ENCODE data around the gene FGGY.
A peak's percentile ranks its signal among the peaks of the same experiment; 100 is the strongest.

Gene FGGY

GRCh38 chr1:59670662-59671061, 373.8 kb downstream of the FGGY start:
- no peak for DNase-seq

GRCh38 chr1:59671066-59671952, 374.4 kb downstream of the FGGY start:
- DNase-seq = no peak

DNA sequence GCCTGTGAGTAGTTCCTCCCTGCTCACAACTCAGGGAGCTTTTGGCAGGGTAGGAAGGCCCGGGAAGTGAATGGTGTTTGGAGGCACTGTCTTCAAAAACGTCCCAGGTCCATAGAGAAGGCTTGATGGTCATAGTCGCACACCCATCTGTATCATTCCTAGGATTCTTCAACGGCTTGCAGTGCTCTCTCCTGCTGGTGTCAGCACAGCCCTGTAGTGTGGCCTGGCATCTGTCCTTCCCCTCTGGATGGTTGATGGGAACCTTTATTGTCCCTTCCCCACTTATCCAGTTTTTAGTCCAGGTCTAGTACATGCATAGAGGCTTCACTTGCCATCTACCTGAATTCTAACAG, 375.0 kb downstream of the FGGY start:
- DNase-seq = no peak

DNA sequence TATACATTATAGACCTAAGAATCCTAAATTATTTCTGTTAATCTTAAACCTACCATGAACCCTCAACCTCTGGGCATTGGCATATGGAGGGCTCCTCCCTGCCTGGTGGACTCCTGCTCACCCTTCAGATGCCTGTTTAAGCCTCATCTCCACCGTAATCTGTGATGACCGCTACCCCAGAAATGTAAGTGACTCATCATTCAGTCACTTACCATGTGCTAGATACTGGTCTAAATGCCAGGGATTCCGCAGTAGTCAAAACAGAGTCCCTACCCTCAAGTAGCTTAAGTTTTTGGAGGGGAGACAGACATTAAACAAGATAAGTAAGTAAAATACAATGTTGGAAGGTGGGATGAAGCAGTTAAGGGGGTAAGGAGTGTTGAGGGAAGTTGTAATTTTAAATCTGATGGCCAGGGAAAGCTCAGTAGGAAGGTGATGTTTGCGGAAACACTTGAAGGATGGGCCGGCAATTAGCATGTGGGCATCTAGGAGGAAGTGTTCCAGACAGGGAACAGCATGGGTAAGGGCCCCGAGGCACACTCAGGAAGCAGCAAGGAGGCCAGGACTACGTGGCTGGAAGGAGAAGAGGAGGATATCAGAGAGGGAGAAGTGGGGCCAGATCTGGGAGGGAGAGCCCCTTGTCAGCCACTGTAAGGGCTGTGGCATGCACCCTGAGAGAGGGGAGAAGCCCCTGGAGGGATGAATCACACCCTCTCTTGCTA, 376.1 kb downstream of the FGGY start:
- DNase-seq = no peak

- no peak for DNase-seq
These were observed 376.9 kb downstream of the FGGY start for GRCh38 chr1:59673573-59674450.

DNA sequence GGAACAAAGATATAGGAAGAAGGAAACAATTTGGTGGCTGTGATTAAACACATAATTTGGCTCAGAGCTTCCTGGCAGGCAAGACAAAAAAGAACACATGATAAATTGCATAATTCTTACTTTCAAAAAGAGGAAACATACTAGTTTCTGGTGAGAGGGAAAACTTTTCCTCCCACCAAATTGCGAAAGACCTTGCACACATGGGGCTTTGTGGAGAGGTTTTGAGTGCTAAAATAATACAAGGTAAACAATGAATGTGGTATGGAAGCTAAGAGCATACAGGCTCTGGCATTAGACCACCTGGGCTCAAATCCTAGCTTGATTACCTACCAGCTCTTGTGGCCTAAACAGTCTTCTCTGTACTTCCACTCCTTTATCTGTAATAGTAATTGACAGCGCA, 377.7 kb downstream of the FGGY start:
- DNase-seq = no peak

DNA sequence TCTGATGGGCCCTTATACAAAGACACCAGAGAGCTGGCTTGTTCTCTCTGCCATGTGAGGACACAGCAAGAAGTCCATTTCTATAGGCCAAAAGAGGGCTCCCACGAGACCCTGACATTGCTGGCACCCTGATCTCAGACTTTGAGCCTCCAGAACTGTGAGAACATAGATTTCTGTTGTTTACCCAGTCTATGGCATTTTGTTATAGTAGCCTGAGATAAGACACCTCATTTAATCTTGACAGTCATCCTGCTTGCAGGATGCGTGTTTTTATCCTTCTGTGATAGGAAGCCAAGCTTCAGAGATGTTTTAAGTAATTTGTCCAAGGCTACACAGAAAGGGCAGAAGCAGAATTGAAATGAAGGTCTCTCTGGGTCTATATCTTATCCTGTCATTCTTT, 379.0 kb downstream of the FGGY start:
- no peak for DNase-seq

GRCh38 chr1:59678040-59678439, 381.1 kb downstream of the FGGY start:
- no peak for DNase-seq

- peak; percentile 55 for DNase-seq
These were observed 381.8 kb downstream of the FGGY start for GRCh38 chr1:59678493-59679228.

GRCh38 chr1:59680044-59680443, 383.1 kb downstream of the FGGY start:
- no peak for DNase-seq

DNA sequence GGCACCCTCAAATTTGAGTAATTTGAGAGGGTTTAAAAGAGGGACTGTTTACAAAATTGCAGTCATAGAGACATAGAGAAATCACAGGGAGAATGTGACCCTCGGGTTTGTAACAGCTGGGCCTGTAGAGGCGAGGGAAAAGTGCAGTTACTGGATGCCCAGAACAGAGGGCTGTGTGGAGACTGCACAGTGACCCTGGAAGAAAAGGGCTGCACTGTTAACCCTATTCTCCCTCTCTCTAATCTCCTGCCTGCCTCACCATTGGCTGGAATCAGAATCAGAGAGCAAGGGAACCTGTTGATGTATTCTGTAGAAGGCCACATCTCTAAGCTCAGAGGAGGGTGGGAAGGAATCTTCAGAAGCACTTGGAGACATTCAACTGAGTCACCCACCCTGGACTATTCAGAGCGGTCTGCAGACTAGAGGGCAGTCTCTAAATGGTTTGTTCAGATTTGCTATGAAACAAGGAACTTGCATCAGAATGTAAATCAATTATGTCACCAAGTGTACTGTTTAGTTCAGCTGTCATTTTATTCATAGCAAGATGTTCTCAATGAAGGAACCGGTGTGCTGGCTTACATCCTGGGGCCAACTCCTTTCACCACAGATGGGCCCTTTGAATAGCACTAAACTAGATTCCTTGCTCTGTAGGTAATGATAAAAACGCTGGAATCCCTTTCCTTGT, 385.6 kb downstream of the FGGY start:
- no peak for DNase-seq

DNA sequence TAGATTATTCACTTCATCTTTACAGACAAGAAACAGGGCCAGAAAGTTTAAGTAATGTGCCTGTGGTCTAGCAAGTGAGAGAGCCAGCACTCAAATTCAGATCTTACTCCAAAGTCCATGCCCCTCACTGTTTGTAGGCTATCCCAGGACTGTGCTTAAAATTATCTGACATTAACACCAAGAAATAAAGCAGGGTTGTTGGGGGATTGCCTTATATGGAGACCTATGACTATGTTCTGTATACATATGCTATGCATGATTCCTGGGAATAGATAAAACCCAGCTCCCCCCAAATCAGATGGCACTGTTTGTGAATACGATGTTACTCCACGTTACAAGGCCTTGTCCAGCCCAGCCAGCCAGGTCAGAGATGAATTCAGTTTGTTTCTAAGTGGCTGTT, 386.3 kb downstream of the FGGY start:
- DNase-seq = no peak

GRCh38 chr1:59684698-59685097, 387.8 kb downstream of the FGGY start:
- DNase-seq = no peak

DNA sequence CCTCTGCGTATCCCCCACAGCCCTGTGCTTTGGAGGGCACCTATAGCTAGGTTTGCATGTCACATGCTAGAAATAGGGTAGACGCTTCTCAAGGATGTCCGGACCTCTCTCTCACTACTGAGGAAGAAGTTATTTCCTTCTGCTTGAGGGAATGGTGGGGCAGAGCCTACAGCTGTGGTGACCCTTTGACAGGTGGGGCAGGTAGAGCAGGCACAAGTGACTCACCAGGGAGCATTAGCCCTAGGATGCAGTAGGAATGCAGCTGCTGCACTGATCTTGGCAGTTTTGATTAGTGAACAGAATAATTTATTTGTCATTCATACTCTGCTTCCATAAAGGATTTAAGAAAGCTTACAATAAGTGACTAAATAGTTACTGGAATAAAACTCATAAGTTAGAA, 388.2 kb downstream of the FGGY start:
- DNase-seq = no peak

DNA sequence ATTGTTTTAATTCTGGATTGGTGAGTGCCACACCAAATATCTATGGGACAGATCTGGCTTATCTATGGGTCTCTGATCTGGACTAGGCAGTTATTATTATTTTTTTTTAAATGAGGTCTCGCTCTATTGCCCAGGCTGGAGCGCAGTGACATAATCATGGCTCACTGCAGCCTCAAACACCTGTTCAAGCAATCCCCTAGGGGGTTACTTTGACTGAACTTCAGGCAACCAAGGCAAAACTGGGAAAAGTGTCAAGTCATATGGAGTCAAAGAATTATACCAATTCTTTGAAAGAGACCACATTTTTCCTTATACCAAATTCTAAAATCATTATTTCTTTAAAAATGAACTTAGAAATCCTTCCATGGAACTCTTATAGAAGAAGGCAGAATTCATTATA, 388.8 kb downstream of the FGGY start:
- no peak for DNase-seq

- DNase-seq = no peak
These were observed 389.3 kb downstream of the FGGY start for GRCh38 chr1:59686170-59686569.

- DNase-seq = no peak
These were observed 389.7 kb downstream of the FGGY start for GRCh38 chr1:59686574-59686973.

GRCh38 chr1:59687081-59687480, 390.2 kb downstream of the FGGY start:
- no peak for DNase-seq

DNA sequence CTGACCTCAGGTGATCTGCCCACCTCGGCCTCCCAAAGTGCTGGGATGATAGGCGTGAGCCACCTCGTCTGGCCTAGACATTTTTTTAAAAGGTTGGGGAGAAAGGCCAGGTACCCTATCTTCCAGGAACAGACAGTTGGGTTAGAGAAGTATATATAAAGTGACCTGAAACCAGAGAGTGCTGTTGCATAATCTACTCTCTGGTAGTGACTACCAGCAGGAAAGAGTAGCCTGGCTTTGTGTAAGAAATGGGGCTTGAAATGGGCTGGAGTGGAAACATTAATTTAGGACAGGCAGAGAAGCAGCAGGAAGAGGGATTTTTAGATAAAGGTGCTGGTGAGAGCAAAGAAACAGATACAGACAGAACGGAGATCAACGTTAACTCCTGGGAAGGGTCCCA, 392.1 kb downstream of the FGGY start:
- DNase-seq = no peak

GRCh38 chr1:59689730-59690129, 392.8 kb downstream of the FGGY start:
- DNase-seq = no peak

DNA sequence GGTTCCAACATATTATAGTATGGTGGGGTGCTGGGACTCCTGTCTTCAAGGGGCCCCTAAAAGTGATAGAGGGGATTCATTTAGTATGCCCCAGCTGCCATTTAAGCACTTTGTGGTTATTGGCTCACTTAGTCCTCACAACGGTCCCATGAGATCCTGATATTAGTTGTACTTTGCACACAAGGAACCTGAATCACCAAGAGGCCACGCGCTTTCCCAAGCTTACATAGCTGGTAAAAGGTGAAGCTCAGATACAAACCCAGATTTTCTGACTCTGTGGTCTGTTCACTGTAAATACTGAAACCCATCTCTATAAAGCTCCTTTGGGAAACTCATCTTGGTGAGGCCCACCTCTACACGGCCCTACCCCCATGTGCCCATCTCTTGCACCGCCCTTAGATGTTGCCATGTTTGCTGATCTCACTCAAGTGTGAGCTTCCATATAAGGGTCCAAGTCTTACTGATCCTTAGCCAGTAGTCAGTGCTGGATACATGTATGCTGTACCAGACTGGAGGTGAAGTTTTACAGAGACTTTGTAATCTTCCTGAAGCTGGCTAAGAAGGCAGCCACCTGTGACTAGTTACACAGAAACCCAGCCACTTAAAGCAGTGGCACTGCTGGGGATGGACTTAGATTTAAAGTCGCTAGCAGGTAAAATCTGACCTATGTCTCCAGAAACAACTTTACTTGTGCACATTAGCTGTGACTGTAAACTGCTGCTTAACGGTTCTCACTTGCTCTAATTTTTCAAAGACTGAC, 393.5 kb downstream of the FGGY start:
- no peak for DNase-seq

Data from retina (tissue), 1 donor.